ENCODE results near the gene RNU5B-1. TPM values are rescaled to one million over a fixed set of nuclear protein-coding genes. Genes with fewer than 3 reads are reported as not detected.

Gene RNU5B-1
- total and polyA plus RNA-seq, 7 donors, result not detected

GRCh38 chr15:65326818-65327217 is 22.3 kb downstream of the RNU5B-1 start:
- Histone ChIP-seq H3K36me3 (no peaks in the 10 kb centered on the region), H3K4me1 (peaks cover 0 to 13% (median 8%) of the 10 kb centered on the region in 4 donors), H3K27me3 (no peaks in the 10 kb centered on the region), H3K27ac (no peak overlapping the region), H3K4me3 (no peak overlapping the region), H3K9me3 (no peaks in the 10 kb centered on the region)
- intact Hi-C loops (cut with DNase I), result no loop called here
- no peak for DNase-seq
- TF ChIP-seq EP300 (IDR thresholded peaks at IDR 0.05) (no peak), POLR2AphosphoS5 (IDR thresholded peaks at IDR 0.05) (no peak), CTCF (IDR thresholded peaks at IDR 0.05) (no peak), POLR2A (IDR thresholded peaks at IDR 0.05) (no peak)
- 78 to 87% methylated on average over 2 of the region's 2 CpGs for WGBS, 2 donors

- Histone ChIP-seq H3K4me3 (no peak overlapping the region), H3K9me3 (no peaks in the 10 kb centered on the region), H3K4me1 (peaks cover 0 to 7% (median 3%) of the 10 kb centered on the region in 4 donors), H3K27ac (no peak overlapping the region), H3K36me3 (no peaks in the 10 kb centered on the region), H3K27me3 (no peaks in the 10 kb centered on the region)
- no peak for DNase-seq
- TF ChIP-seq POLR2AphosphoS5 (IDR thresholded peaks at IDR 0.05) (no peak), CTCF (IDR thresholded peaks at IDR 0.05) (no peak)
- intact Hi-C loops (cut with DNase I), result no loop called here
- 77 to 80% methylated on average over 12 of the region's 12 CpGs for WGBS, 2 donors
Measured at GRCh38 chr15:65327651-65328393, 23.3 kb downstream of the RNU5B-1 start.

- TF ChIP-seq CTCF (IDR thresholded peaks at IDR 0.05), result no peak
- TF ChIP-seq POLR2AphosphoS5 (IDR thresholded peaks at IDR 0.05), result no peak
- TF ChIP-seq POLR2A (IDR thresholded peaks at IDR 0.05), result no peak
- no peak for TF ChIP-seq EP300 (IDR thresholded peaks at IDR 0.05)
- Histone ChIP-seq H3K4me1 (no peaks in the 10 kb centered on the region), H3K36me3 (no peaks in the 10 kb centered on the region), H3K4me3 (no peak overlapping the region), H3K27ac (no peak overlapping the region), H3K9me3 (no peaks in the 10 kb centered on the region), H3K27me3 (no peaks in the 10 kb centered on the region)
- intact Hi-C loops (cut with DNase I), result no loop called here
- no peak for DNase-seq
- WGBS, 2 donors, result 92 to 93% methylated on average over 21 of the region's 21 CpGs
Measured at GRCh38 chr15:65328506-65329287, 24.2 kb downstream of the RNU5B-1 start.

- no peak for DNase-seq
- no peak overlapping the region for H3K27ac ChIP-seq
- H3K9me3 ChIP-seq, result no peaks in the 10 kb centered on the region
- 95% methylated on average over 21 of the region's 21 CpGs for WGBS, 2 donors
- H3K4me3 ChIP-seq, result no peak overlapping the region
- no peaks in the 10 kb centered on the region for H3K4me1 ChIP-seq
- H3K27me3 ChIP-seq, result no peaks in the 10 kb centered on the region
- intact Hi-C loops (cut with DNase I), result no loop called here
- no peaks in the 10 kb centered on the region for H3K36me3 ChIP-seq
- TF ChIP-seq CTCF (IDR thresholded peaks at IDR 0.05) (no peak), EP300 (IDR thresholded peaks at IDR 0.05) (no peak), POLR2AphosphoS5 (IDR thresholded peaks at IDR 0.05) (no peak), POLR2A (IDR thresholded peaks at IDR 0.05) (no peak)
Measured at GRCh38 chr15:65329288-65329983, 25.0 kb downstream of the RNU5B-1 start.

Measured in sigmoid colon (tissue), 7 donors.